HL-60 (cell line): Measurements from ENCODE around the gene POC1B.

Experiments used
- DNase-seq, 2 experiments: peaks; one replicate each; pipeline ENCODE4 v3.0.0-alpha.2; 2010 to 2020; ENCODE audit warnings: low read depth in 1 of 2, low spot score in 1 of 2
- H3K27ac ChIP-seq: fragments of 250-450 bp; sonication (Bioruptor Pico); replicated peaks from 2 replicates; pipeline ENCODE4 v1.5.1; 2020; ENCODE audit warnings: mild to moderate bottlenecking, moderate library complexity
- H3K27me3 ChIP-seq: fragments of 250-450 bp; sonication (Bioruptor Pico); 2 replicates; pipeline ENCODE4 v1.5.1; 2021; ENCODE audit warnings: mild to moderate bottlenecking, moderate library complexity; ENCODE audit not compliant: insufficient read depth, poor library complexity, severe bottlenecking
- H3K4me3 ChIP-seq: replicated peaks from 2 replicates; pipeline ENCODE4 v1.5.1; 2011; ENCODE audit warnings: mild to moderate bottlenecking, control low read depth, low read length; ENCODE audit not compliant: insufficient read depth
- GABPA ChIP-seq: IDR thresholded peaks from 2 replicates; pipeline ENCODE4 v1.6.1; 2012; ENCODE audit warnings: low read depth
- POLR2AphosphoS5 ChIP-seq: IDR thresholded peaks from 2 replicates; pipeline ENCODE4 v1.6.1; 2012; ENCODE audit warnings: low read depth
- SPI1 ChIP-seq: IDR thresholded peaks from 2 replicates; pipeline ENCODE4 v1.6.1; 2012; ENCODE audit warnings: low read depth, mild to moderate bottlenecking, borderline replicate concordance
- TF ChIP-seq, protein P1 (sequence below): IDR thresholded peaks from 2 replicates; pipeline ENCODE4 v1.6.1; 2012; ENCODE audit warnings: low read depth; ENCODE audit not compliant: insufficient replicate concordance
- TF ChIP-seq, protein P2 (sequence below): IDR thresholded peaks from one replicate; pipeline ENCODE4 v1.5.1; 2011; ENCODE audit warnings: low read length, control low read depth, inconsistent platforms; ENCODE audit not compliant: insufficient read depth

Gene POC1B

DNA sequence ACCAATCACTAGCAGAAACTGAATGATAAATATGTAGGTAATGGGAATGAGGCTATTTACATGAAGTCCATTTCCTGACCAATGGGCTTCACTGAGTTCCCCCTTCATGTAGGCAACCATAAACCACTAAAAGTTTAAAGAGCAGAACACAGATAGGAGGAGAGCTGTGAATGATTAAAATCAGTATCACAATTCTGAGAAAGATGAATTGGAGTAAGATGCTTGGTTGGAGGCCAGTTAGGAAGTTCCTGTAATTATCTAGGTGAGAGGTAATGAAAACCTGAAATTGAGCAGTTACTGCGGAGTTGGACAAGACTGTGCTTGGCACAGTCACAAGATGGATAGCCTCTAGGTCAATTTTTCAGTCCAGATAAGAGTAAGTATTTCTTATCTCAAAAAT is 57.8 kb downstream of the POC1B start:
- TF ChIP-seq, protein P1, sequence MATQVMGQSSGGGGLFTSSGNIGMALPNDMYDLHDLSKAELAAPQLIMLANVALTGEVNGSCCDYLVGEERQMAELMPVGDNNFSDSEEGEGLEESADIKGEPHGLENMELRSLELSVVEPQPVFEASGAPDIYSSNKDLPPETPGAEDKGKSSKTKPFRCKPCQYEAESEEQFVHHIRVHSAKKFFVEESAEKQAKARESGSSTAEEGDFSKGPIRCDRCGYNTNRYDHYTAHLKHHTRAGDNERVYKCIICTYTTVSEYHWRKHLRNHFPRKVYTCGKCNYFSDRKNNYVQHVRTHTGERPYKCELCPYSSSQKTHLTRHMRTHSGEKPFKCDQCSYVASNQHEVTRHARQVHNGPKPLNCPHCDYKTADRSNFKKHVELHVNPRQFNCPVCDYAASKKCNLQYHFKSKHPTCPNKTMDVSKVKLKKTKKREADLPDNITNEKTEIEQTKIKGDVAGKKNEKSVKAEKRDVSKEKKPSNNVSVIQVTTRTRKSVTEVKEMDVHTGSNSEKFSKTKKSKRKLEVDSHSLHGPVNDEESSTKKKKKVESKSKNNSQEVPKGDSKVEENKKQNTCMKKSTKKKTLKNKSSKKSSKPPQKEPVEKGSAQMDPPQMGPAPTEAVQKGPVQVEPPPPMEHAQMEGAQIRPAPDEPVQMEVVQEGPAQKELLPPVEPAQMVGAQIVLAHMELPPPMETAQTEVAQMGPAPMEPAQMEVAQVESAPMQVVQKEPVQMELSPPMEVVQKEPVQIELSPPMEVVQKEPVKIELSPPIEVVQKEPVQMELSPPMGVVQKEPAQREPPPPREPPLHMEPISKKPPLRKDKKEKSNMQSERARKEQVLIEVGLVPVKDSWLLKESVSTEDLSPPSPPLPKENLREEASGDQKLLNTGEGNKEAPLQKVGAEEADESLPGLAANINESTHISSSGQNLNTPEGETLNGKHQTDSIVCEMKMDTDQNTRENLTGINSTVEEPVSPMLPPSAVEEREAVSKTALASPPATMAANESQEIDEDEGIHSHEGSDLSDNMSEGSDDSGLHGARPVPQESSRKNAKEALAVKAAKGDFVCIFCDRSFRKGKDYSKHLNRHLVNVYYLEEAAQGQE: no peak
- no peak for TF ChIP-seq SPI1
- TF ChIP-seq POLR2AphosphoS5: no peak
- TF ChIP-seq, protein P2, sequence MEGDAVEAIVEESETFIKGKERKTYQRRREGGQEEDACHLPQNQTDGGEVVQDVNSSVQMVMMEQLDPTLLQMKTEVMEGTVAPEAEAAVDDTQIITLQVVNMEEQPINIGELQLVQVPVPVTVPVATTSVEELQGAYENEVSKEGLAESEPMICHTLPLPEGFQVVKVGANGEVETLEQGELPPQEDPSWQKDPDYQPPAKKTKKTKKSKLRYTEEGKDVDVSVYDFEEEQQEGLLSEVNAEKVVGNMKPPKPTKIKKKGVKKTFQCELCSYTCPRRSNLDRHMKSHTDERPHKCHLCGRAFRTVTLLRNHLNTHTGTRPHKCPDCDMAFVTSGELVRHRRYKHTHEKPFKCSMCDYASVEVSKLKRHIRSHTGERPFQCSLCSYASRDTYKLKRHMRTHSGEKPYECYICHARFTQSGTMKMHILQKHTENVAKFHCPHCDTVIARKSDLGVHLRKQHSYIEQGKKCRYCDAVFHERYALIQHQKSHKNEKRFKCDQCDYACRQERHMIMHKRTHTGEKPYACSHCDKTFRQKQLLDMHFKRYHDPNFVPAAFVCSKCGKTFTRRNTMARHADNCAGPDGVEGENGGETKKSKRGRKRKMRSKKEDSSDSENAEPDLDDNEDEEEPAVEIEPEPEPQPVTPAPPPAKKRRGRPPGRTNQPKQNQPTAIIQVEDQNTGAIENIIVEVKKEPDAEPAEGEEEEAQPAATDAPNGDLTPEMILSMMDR: no peak
- TF ChIP-seq GABPA: no peak
- Histone ChIP-seq H3K27ac (no peak overlapping the region), H3K4me3 (no peak overlapping the region), H3K27me3 (no peaks in the 10 kb centered on the region)
- no peak for DNase-seq

DNA sequence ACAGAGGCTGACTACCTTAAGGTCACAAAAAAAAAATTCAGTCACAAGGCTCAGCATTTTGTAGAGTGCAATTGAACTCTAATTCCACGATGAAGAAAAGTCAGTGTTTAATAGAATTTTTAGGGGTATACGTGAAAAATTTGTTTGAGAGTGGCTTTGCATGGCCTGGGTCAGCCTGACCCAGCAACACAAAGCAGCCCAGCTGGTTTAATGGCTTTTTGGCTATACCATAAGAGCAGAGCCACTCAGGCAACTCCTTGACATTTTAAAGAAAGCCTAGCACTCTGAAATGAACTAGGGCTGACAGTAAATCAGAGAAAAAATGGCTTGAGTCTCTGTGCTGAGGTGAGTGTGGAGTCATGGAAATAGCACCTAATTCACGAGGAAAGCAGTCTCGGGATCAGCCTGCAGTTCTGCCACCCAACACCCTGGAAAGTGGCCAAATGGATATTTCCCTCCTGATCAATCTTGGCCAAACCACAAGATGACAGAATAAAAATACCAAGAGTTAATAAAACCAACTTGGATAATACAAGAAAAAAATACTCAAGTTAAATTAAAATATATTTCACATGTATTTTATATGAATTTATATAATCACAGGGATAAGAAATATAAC is 60.8 kb downstream of the POC1B start:
- DNase-seq: no peak

DNA sequence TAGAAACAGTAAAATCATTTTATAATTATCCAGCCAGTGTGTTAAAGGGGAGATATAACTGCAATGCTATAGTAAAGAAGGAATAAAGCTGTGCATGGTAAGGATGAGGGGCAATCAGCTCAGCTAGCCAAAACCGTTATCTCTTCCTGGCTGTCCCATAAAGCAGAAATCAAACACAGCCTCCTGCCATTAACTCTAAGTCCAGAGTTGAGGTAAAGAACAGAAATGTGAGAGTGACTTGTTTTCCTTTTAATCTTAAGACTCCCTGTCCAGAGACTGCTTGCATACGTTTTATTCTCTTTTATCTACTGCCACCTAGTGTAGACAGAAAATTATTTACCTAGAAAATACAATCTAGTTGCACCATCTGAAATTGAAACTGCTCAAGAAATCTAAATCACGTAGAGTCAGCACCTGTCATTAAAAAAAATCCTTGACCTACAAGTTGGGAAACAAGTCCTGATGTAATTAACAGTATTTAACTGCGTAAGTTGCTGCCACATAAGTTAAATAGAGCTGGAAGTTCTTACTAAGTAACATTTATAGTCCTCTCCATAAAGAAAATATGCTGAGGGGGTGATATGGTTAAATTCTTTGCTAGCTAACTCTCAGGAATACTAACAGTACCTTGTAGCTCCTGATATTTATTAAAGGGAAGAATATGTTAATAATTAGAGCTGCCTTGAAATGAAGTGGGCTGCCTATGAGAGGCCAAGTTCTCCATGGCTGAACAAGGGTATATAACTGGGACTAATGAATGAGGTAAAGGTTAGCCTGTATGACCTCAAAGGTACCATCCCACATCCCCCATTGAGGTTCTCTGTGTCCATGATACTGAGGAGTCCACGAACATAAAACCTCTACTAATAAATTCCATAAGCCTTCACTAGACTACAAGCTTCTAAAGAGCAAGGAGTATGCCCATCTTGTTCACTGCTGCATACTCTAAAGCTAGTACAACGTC is 63.9 kb downstream of the POC1B start:
- no peak for DNase-seq
- H3K27me3 ChIP-seq: no peaks in the 10 kb centered on the region
- TF ChIP-seq GABPA (no peak), SPI1 (no peak), POLR2AphosphoS5 (no peak)
- TF ChIP-seq, protein P1: no peak
- TF ChIP-seq, protein P2: no peak
- no peak overlapping the region for H3K27ac ChIP-seq
- no peak overlapping the region for H3K4me3 ChIP-seq

More for the DNA sequence above, 60.8 kb downstream of the POC1B start:
- H3K27ac ChIP-seq: no peak overlapping the region
- no peak for TF ChIP-seq POLR2AphosphoS5
- TF ChIP-seq SPI1: no peak
- TF ChIP-seq, protein P2: no peak
- TF ChIP-seq, protein P1: no peak
- no peak for TF ChIP-seq GABPA
- H3K27me3 ChIP-seq: no peaks in the 10 kb centered on the region
- no peak overlapping the region for H3K4me3 ChIP-seq
